GM18526 (cell line): Measurements from ENCODE around the gene SDK1.

Experiments used
- POLR2A ChIP-seq: IDR thresholded peaks from 3 replicates; pipeline ENCODE4 v1.6.1; 2011; ENCODE audit not compliant: insufficient read length; ENCODE audit errors: extremely low read depth

The SDK1 gene

GRCh38 chr7:4079366-4079765, 778.3 kb downstream of the SDK1 start:
- no peak for TF ChIP-seq POLR2A

DNA sequence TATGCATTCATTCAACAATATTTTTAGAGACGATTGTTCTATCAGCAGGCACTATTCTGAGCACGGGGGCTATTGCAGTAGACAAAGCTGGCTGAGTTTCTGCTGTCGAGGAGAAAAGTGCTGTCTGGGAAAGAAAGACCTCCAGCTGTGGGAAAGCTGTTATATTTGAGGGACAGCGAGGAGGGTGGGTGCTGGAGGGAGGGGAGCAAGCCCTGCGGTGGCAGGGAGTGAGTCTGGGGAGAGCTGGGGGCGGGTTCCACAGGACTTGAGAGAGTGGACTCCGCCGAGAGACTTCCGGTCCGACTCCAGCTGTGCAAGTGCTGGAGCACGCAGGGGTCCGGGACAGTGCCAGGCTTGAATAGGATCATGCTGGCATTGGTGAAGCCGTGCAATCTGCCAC, 778.9 kb downstream of the SDK1 start:
- TF ChIP-seq POLR2A = no peak

GRCh38 chr7:4080954-4081353, 779.9 kb downstream of the SDK1 start:
- no peak for TF ChIP-seq POLR2A

DNA sequence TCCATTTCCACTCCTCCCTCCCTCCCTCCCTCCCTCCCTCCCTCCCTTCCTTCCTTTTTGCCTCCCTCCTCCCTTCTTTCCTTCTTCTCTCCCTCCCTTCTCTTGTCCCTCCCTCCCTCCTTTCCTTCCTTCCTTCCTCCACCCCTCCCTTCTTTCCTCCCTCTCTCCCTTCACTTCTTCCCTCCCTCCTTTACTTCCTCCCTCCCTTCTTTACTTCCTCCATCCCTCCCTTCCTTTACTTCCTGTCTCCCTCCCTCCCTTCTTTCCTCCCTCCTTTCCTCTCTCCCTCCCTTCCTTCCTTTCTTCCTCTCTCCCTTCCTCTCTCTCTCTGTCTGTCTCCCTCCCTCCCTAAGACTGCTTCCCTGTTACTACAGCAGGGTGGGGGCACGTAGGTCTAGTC, 782.5 kb downstream of the SDK1 start:
- no peak for TF ChIP-seq POLR2A

DNA sequence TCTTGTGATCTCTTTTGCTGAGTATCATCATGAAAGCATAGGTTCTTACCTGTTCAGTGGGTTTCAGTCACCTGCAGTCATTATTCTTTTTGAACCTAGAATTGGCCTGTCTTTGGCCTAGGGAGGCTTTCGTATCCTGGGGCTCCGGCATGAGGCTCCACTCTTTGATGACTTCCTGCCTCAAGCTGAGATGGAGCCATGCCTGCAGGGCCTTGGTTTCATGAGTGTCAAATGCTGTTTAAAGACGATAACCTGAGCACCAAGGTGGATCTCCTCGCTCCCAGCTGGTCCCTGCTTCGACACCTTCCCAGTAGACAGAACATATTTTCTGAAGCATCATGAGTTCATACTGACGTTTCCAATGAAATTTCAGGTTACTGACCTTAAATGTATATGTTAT, 783.2 kb downstream of the SDK1 start:
- no peak for TF ChIP-seq POLR2A

DNA sequence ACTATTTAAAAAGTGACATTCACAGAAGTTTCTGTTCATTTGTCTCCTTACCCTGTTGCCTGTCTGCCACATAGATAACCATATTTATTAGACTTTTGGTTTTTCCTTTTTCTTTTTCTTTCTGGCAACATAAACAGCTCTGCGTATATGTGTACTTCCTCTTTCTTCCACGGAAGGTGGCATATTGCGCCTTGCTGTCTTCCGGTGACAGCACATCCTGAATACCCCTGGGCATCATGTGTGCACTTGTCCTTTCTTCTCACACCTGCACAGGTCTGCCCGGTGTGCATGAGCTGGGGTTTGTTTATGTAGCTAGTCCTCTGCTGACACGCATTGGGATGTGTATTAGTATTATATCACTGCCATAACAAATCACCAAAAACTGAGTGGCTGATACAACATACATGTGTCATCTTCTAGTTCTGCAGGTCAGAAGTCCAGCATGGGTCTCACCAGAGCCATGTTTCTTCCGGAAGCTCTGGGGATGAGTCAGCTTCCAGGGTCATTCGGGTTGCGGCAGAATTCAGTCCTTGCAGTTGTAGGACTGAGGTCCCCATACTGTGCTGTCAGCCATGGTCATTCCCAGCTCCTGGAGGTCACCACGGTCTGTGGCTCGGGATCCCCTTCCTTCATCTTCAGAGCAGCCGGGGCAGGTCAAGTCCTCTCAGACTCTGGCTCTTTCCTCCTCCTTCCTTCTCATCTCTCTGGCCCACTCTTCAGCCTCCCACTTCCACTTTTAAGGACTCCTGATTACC, 785.1 kb downstream of the SDK1 start:
- TF ChIP-seq POLR2A = no peak

GRCh38 chr7:4086723-4087122, 785.7 kb downstream of the SDK1 start:
- no peak for TF ChIP-seq POLR2A

DNA sequence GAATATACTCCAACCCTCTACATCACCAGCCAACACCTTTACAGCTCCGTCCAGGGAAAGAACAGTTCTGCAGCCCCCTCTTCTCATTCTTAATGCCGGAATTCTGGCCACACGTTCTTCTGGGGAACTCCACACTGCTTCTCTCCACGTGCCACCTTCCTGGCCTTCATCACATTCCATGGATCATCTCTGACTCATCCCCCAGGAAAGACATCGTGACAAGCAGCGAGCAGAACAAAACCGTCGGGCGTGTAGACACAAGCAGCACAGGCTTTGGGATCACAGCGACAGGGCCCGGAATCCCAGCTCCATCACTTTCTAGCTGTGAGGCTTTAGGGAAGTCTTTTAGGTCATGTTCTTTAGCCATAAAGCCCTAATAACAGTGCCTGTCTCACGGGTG, 790.7 kb downstream of the SDK1 start:
- no peak for TF ChIP-seq POLR2A

GRCh38 chr7:4093035-4093434, 792.0 kb downstream of the SDK1 start:
- TF ChIP-seq POLR2A = no peak

DNA sequence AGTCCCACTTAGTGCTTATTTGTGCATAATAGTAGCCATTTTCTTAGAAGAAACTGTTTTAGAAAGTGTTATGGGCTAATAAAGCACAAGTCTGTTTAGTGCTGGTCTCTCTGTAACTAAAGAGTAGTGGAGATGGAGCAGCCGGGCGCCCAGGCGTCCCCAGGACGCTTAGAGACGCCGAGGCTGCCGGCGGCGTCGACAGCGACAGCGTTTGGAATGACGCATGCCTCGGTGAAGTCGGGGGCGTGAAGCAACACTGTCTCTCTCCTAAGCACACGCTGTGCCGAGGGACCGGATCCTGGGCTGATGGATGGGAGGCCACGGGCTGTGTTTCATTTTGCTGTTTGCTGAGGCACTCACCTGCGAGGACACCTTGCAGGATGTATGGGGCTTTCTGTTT, 792.4 kb downstream of the SDK1 start:
- TF ChIP-seq POLR2A = no peak

DNA sequence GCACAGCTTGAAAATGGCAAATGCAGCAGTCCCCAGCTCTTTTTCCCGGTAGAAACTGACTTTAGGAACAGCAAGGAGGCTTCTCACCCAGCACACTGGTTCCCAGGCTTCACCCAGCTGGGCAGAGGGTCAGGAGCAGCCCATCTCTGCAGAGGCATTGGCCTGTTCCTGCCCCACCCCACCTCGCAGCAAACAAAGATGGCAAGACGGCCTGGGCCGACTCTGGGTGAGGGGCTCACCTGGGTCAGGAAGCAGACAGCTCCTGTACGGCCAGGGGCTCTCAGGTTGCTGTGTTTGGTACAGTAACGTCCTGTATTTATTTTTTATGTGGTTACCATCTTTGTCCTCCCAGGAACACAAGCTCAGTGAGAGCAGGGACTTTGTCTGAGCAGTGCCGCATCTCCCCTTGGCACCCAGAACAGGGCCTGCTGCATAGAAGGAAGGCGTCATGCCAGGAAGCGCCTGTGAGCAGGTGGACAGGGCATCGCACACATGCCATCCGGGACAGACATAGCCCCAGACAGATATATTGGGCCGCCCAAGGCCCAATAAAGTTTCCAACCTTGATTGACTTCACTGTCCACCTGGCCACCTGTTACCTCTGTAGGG, 796.1 kb downstream of the SDK1 start:
- no peak for TF ChIP-seq POLR2A

- TF ChIP-seq POLR2A = no peak
Observed at GRCh38 chr7:4098169-4098568, 797.1 kb downstream of the SDK1 start.

GRCh38 chr7:4099651-4100050, 798.6 kb downstream of the SDK1 start:
- no peak for TF ChIP-seq POLR2A

GRCh38 chr7:4100148-4100547, 799.1 kb downstream of the SDK1 start:
- no peak for TF ChIP-seq POLR2A

DNA sequence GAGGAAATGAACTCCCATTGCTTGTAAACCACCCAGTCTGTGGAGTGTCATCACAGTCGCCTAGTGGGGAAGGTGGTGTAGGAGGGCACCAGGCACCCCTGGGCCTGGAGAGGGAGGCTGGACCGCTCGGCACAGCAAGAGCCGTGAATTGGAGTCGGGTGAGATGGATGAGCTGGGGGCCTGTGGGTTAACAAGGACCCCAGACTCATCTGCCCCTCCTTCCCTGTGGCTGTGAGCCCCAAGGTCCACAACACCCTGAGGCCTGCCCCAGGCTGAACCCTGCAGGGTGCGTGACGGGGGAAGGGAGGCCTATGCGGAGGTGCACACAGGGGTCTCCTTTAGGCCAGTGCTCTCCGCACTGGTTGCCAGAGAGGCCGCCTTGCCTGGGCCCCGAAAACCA, 799.6 kb downstream of the SDK1 start:
- no peak for TF ChIP-seq POLR2A

GRCh38 chr7:4102231-4102841, 801.3 kb downstream of the SDK1 start:
- no peak for TF ChIP-seq POLR2A
